ENCODE results near the gene PPP6R3.

PPP6R3 gene

DNA sequence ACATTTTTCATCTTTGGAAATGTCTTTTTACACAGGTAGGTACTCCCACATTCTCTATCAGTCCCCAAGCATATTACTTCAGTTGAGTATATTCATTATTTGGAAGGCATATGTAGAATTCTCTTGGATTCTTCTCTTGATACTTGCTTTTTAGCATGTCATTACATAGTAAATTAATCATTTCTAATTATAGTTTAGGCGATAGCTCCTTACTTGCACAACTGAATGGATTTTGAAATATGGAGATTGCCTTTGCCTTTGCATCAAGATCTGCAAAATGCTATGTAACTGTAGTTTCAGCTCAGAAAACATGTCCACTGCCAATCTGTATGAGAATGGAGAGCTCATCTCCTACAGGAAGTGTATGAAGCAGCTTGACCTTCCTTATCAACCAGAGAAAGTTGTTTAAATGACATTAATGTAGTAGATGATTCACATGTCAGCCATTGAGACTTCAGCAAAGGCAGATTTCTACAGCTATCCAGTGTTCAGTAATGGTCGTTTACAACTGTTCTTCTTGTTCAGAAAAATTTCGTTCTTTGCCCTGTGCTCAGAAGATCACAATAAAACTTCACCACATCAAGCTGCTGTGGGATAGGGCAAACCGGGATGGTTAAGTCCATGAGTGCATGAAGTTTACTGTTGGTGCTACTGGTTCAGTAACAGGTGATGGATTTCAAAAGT lies 61.6 kb downstream of the PPP6R3 start:
- H3K4me1 ChIP-seq = peaks cover 5% of the 10 kb centered on the region
- no peaks in the 10 kb centered on the region for H3K9me3 ChIP-seq (ENCODE audit: control insufficient read depth, low read length)
- no peak overlapping the region for H3K4me2 ChIP-seq (ENCODE audit: low read length)
- no peak overlapping the region for H3K4me3 ChIP-seq (ENCODE audit: low read depth, low read length)
- H2AFZ ChIP-seq = no peak overlapping the region
- TF ChIP-seq CTCF (IDR thresholded peaks at IDR 0.05) = no peak
- no peaks in the 10 kb centered on the region for H3K27me3 ChIP-seq (ENCODE audit: control insufficient read depth, insufficient read depth, low read length)
- no peak overlapping the region for H3K27ac ChIP-seq
- H3K79me2 ChIP-seq = peaks cover 33% of the 10 kb centered on the region
- H3K9ac ChIP-seq = no peak overlapping the region
- H3K36me3 ChIP-seq (ENCODE audit: control insufficient read depth, insufficient read depth, low read length) = no peaks in the 10 kb centered on the region

- H2AFZ ChIP-seq = no peak overlapping the region
- H3K79me2 ChIP-seq = peaks cover 34% of the 10 kb centered on the region
- no peaks in the 10 kb centered on the region for H3K9me3 ChIP-seq (ENCODE audit: control insufficient read depth, low read length)
- no peak overlapping the region for H3K9ac ChIP-seq
- H3K27ac ChIP-seq = no peak overlapping the region
- H3K4me1 ChIP-seq = peaks cover 5% of the 10 kb centered on the region
- no peak overlapping the region for H3K4me3 ChIP-seq (ENCODE audit: low read depth, low read length)
- H3K4me2 ChIP-seq (ENCODE audit: low read length) = no peak overlapping the region
- no peaks in the 10 kb centered on the region for H3K27me3 ChIP-seq (ENCODE audit: control insufficient read depth, insufficient read depth, low read length)
- no peaks in the 10 kb centered on the region for H3K36me3 ChIP-seq (ENCODE audit: control insufficient read depth, insufficient read depth, low read length)
- TF ChIP-seq CTCF (IDR thresholded peaks at IDR 0.05) = no peak
These were observed 62.5 kb downstream of the PPP6R3 start for GRCh38 chr11:68523033-68523432.

- peaks cover 5% of the 10 kb centered on the region for H3K4me1 ChIP-seq
- H3K27ac ChIP-seq = no peak overlapping the region
- no peak overlapping the region for H3K4me3 ChIP-seq (ENCODE audit: low read depth, low read length)
- no peak for TF ChIP-seq CTCF (IDR thresholded peaks at IDR 0.05)
- no peak overlapping the region for H3K4me2 ChIP-seq (ENCODE audit: low read length)
- no peaks in the 10 kb centered on the region for H3K27me3 ChIP-seq (ENCODE audit: control insufficient read depth, insufficient read depth, low read length)
- H3K79me2 ChIP-seq = peaks cover 38% of the 10 kb centered on the region
- H3K9ac ChIP-seq = no peak overlapping the region
- H2AFZ ChIP-seq = no peak overlapping the region
- H3K9me3 ChIP-seq (ENCODE audit: control insufficient read depth, low read length) = no peaks in the 10 kb centered on the region
- H3K36me3 ChIP-seq (ENCODE audit: control insufficient read depth, insufficient read depth, low read length) = no peaks in the 10 kb centered on the region
These were observed 63.2 kb downstream of the PPP6R3 start for GRCh38 chr11:68523743-68524142.

DNA sequence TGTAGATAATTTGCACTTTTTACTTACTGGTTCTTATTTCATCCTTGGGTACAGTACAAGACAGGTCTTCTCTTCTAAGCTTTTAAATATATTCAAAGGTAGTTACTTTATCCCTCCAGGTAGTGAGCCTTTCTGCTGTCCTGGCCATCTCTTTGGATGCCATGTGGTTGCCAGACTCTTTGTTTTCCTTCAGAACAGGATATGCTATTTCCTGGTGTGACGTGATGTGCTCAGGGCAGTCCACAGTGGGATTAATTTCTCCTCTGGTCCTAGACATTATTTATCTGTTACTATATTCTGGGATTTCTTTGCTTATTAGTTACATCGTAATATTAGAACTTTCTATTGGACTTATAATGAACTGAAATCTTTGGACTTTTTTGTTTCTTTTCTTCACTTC lies 63.7 kb downstream of the PPP6R3 start:
- no peak overlapping the region for H3K4me2 ChIP-seq (ENCODE audit: low read length)
- no peak overlapping the region for H3K9ac ChIP-seq
- peak overlapping the region; percentile 32 for H3K27ac ChIP-seq
- H3K36me3 ChIP-seq (ENCODE audit: control insufficient read depth, insufficient read depth, low read length) = no peaks in the 10 kb centered on the region
- no peak overlapping the region for H3K4me3 ChIP-seq (ENCODE audit: low read depth, low read length)
- H3K9me3 ChIP-seq (ENCODE audit: control insufficient read depth, low read length) = no peaks in the 10 kb centered on the region
- no peak overlapping the region for H2AFZ ChIP-seq
- H3K4me1 ChIP-seq = peaks cover 5% of the 10 kb centered on the region
- TF ChIP-seq CTCF (IDR thresholded peaks at IDR 0.05) = no peak
- H3K27me3 ChIP-seq (ENCODE audit: control insufficient read depth, insufficient read depth, low read length) = no peaks in the 10 kb centered on the region
- peaks cover 39% of the 10 kb centered on the region for H3K79me2 ChIP-seq

- H3K27ac ChIP-seq = peak overlapping the region; percentile 32
- peaks cover 39% of the 10 kb centered on the region for H3K79me2 ChIP-seq
- no peak overlapping the region for H2AFZ ChIP-seq
- no peaks in the 10 kb centered on the region for H3K36me3 ChIP-seq (ENCODE audit: control insufficient read depth, insufficient read depth, low read length)
- no peaks in the 10 kb centered on the region for H3K9me3 ChIP-seq (ENCODE audit: control insufficient read depth, low read length)
- no peak for TF ChIP-seq CTCF (IDR thresholded peaks at IDR 0.05)
- no peak overlapping the region for H3K9ac ChIP-seq
- peaks cover 5% of the 10 kb centered on the region for H3K4me1 ChIP-seq
- no peak overlapping the region for H3K4me3 ChIP-seq (ENCODE audit: low read depth, low read length)
- H3K27me3 ChIP-seq (ENCODE audit: control insufficient read depth, insufficient read depth, low read length) = no peaks in the 10 kb centered on the region
- no peak overlapping the region for H3K4me2 ChIP-seq (ENCODE audit: low read length)
These were observed 64.1 kb downstream of the PPP6R3 start for GRCh38 chr11:68524681-68525080.
